Jurkat, Clone E6-1 (cell line): ENCODE results near the gene TIA1. TPM values are rescaled to one million over a fixed set of nuclear protein-coding genes. Genes with fewer than 3 reads are reported as not detected.
A peak's percentile ranks its signal among the peaks of the same experiment; 100 is the strongest.
"Not testable (repeated sequence)": the region's sequence is repeated elsewhere in the genome, so short reads cannot be mapped to it uniquely, and the experiment has no call there.

Experiments used
- DNase-seq: peaks from one replicate; pipeline ENCODE4 v3.0.0-alpha.2; 2011; ENCODE audit warnings: low read depth, low spot score
- H3K4me3 ChIP-seq: 2 replicates; pipeline ENCODE4 v1.5.1; 2011; ENCODE audit warnings: mild to moderate bottlenecking, low read length, control low read depth, moderate library complexity
- polyA plus RNA-seq: library from polyadenylated mRNA; unstranded; fragments of >200 nt; gene quantifications from one replicate; pipeline ENCODE4 v1.2.1, GENCODE V29; 2012; ENCODE audit warnings: missing spikeins; ENCODE audit not compliant: insufficient read length, insufficient read depth

Gene TIA1
- 150 TPM for polyA plus RNA-seq

GRCh38 chr2:70248181-70248847, at the start of gene TIA1:
TIA1 (minus strand) TSS chr2:70248628; CDS start chr2:70248430, 198 bp downstream.
- H3K4me3 ChIP-seq, result peak within 1 kb of the TSS; percentile 99
- peak; percentile 98 for DNase-seq

GRCh38 chr2:70297828-70298227, 49.4 kb upstream of the TIA1 start:
- H3K4me3 ChIP-seq, DNase-seq: not testable (repeated sequence)

GRCh38 chr2:70283500-70284191, 35.2 kb upstream of the TIA1 start:
- no peak for DNase-seq
- no peak overlapping the region for H3K4me3 ChIP-seq

GRCh38 chr2:70282439-70282838, 34.0 kb upstream of the TIA1 start:
- DNase-seq, result no peak
- H3K4me3 ChIP-seq, result no peak overlapping the region

- no peak for DNase-seq
- H3K4me3 ChIP-seq, result no peak overlapping the region
Measured at GRCh38 chr2:70280242-70280798, 31.9 kb upstream of the TIA1 start.

- no peak for DNase-seq
- H3K4me3 ChIP-seq, result no peak overlapping the region
Measured at GRCh38 chr2:70270323-70270722, 21.9 kb upstream of the TIA1 start.

- not testable (repeated sequence) for DNase-seq, H3K4me3 ChIP-seq
Measured at GRCh38 chr2:70269422-70270302, 21.2 kb upstream of the TIA1 start.

GRCh38 chr2:70266925-70267324, 18.5 kb upstream of the TIA1 start:
- H3K4me3 ChIP-seq, DNase-seq: not testable (repeated sequence)

- no peak for DNase-seq
- H3K4me3 ChIP-seq, result no peak overlapping the region
Measured at GRCh38 chr2:70261501-70261900, 13.1 kb upstream of the TIA1 start.

- H3K4me3 ChIP-seq, result peak overlapping the region; percentile 62
- DNase-seq, result no peak
Measured at GRCh38 chr2:70258532-70258875, 10.1 kb upstream of the TIA1 start.

- no peak overlapping the region for H3K4me3 ChIP-seq
- DNase-seq, result no peak
Measured at GRCh38 chr2:70255637-70256314, 7.3 kb upstream of the TIA1 start.

- H3K4me3 ChIP-seq, result no peak overlapping the region
- no peak for DNase-seq
Measured at GRCh38 chr2:70250434-70250833, 2.0 kb upstream of the TIA1 start.

- no peak for DNase-seq
- H3K4me3 ChIP-seq, result peak overlapping the region; percentile 99
Measured at GRCh38 chr2:70247364-70248180, 856 bp downstream of the TIA1 start.

- no peak overlapping the region for H3K4me3 ChIP-seq
- DNase-seq, result no peak
Measured at GRCh38 chr2:70243806-70244584, 4.4 kb downstream of the TIA1 start.

- H3K4me3 ChIP-seq, result no peak overlapping the region
- DNase-seq, result no peak
Measured at GRCh38 chr2:70242552-70242951, 5.9 kb downstream of the TIA1 start.

GRCh38 chr2:70241340-70241739, 7.1 kb downstream of the TIA1 start:
- no peak for DNase-seq
- H3K4me3 ChIP-seq, result no peak overlapping the region

- no peak for DNase-seq
- no peak overlapping the region for H3K4me3 ChIP-seq
Measured at GRCh38 chr2:70240599-70240998, 7.8 kb downstream of the TIA1 start.

GRCh38 chr2:70233926-70234325, 14.5 kb downstream of the TIA1 start:
- H3K4me3 ChIP-seq, result no peak overlapping the region
- DNase-seq, result no peak
